Stimulated activated CD8-positive, alpha-beta memory T cell treated with anti-CD3 and anti-CD28 coated beads, Interleukin-4, amount 100 ng/mL, for 1 hour (primary cell): ENCODE results near the gene SF1.

ENCODE experiments used
- DNase-seq, 2 donors: peaks; one replicate each; pipeline ENCODE4 v3.0.0-alpha.2; 2020; ENCODE audit warnings: low read depth in 2 of 2, low spot score in 1 of 2

SF1 gene

GRCh38 chr11:64784813-64785581 lies 6.7 kb upstream of the SF1 start:
- DNase-seq = no peak

GRCh38 chr11:64778223-64778472 lies 194 bp downstream of the SF1 start:
- no peak for DNase-seq

GRCh38 chr11:64777449-64778222 lies 706 bp downstream of the SF1 start:
- peak; percentile 61 to 76 for DNase-seq

- no peak for DNase-seq
Observed at GRCh38 chr11:64776875-64777274, 1.5 kb downstream of the SF1 start.

GRCh38 chr11:64776425-64776824 lies 1.9 kb downstream of the SF1 start:
- DNase-seq = no peak

- DNase-seq = no peak
Observed at GRCh38 chr11:64774144-64774543, 4.2 kb downstream of the SF1 start.

- no peak for DNase-seq
Observed at GRCh38 chr11:64772303-64773018, 5.9 kb downstream of the SF1 start.

GRCh38 chr11:64771861-64772260 lies 6.5 kb downstream of the SF1 start:
- DNase-seq = no peak

- no peak for DNase-seq
Observed at GRCh38 chr11:64770120-64770519, 8.2 kb downstream of the SF1 start.

- DNase-seq = no peak
Observed at GRCh38 chr11:64769283-64769682, 9.1 kb downstream of the SF1 start.

GRCh38 chr11:64768300-64768694 lies 10.0 kb downstream of the SF1 start:
- no peak for DNase-seq

GRCh38 chr11:64767344-64768299 lies 10.7 kb downstream of the SF1 start:
- peak; percentile 66 to 89 for DNase-seq

- DNase-seq = no peak
Observed at GRCh38 chr11:64766881-64767280, 11.5 kb downstream of the SF1 start.

- DNase-seq = no peak
Observed at GRCh38 chr11:64765851-64766665, 12.3 kb downstream of the SF1 start.

GRCh38 chr11:64765291-64765850 lies 13.0 kb downstream of the SF1 start:
- DNase-seq = no peak

GRCh38 chr11:64764753-64765152 lies 13.6 kb downstream of the SF1 start:
- no peak for DNase-seq

- DNase-seq = peak in 1 of 2 donors; percentile 36
Observed at GRCh38 chr11:64764040-64764611, 14.2 kb downstream of the SF1 start.

GRCh38 chr11:64763526-64764039 lies 14.8 kb downstream of the SF1 start:
- no peak for DNase-seq
